GM12801 (cell line): ENCODE results near the gene ATL1.

Experiments used
- CTCF ChIP-seq: IDR thresholded peaks from one replicate; pipeline ENCODE4 v1.5.1; 2011; ENCODE audit warnings: control low read depth; ENCODE audit not compliant: insufficient read length; ENCODE audit errors: extremely low read depth

The ATL1 gene

DNA sequence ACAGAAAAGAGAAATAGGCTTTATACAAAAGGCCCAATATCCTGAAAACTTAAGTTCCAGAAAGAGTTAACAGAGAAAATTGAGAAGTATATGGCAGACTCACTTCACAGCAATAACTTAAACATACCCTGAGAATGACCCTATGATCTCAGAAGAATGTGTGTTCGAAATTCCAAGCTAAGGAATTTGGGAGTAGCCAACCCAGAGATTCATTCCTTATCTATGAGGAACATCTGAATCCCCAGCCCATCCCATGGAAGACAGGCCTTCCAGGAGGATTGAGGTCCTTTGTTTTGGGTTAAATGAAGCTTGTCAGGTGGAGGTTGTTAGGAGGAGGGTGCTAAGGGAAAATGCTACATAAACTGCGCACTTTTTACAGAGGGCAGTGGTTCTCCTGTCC lies 115.7 kb downstream of the ATL1 start:
- no peak for TF ChIP-seq CTCF

- no peak for TF ChIP-seq CTCF
These were observed 117.0 kb downstream of the ATL1 start for GRCh38 chr14:50676814-50677516.

DNA sequence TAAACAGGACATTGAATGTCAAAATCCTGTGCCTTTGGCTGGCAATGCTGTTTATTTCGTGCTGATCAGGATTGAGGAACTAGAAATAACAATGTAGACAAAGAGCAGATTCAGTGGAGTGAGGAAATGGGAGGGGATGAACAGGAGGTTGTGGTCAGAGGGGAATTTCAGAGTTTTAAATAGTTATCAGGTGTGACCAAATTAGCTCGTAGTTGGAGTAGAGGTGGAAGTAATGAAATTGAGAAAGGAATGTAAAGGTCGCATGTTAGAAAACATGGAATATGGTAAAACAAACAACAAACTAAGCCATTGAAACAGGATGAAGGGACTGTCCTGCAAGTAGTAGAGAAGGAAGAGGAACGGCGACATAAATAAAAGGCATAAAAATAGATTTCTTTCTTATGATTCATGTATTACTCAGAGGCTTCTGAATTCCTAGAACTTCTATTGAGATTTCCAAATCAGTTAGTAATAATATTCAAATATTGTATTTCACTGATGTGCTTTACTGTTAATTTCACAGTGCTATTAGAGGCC lies 117.7 kb downstream of the ATL1 start:
- no peak for TF ChIP-seq CTCF

- no peak for TF ChIP-seq CTCF
These were observed 118.2 kb downstream of the ATL1 start for GRCh38 chr14:50678163-50678562.

- no peak for TF ChIP-seq CTCF
These were observed 119.7 kb downstream of the ATL1 start for GRCh38 chr14:50679674-50680073.
